IMR-90 (cell line): ENCODE data around the gene HLA-DRB1. TPM values are rescaled to one million over a fixed set of nuclear protein-coding genes. Genes with fewer than 3 reads are reported as not detected.

Experiments used
- ATAC-seq: fragments of 200-7000 bp; cut with Tn5 transposase; 2 replicates; pipeline ENCODE4 v1.9.1; 2020; ENCODE audit warnings: low read depth, mild to moderate bottlenecking, moderate library complexity
- BruUV-seq: library from RNA; stranded (reverse); fragments of 400-500 nt; replicated peaks from 2 replicates; lab custom pipeline; 2021; lab: Mats Ljungman, UMichigan
- CTCF ChIA-PET: fragments of 300-600 bp; formaldehyde crosslinking; extraction: SDS; loops from one replicate; lab custom pipeline; 2021; ENCODE audit warnings: antibody characterized with exemption; lab: Yijun Ruan, JAX
- POLR2A ChIA-PET: fragments of 300-600 bp; sonication (Branson Sonifier 250); formaldehyde crosslinking; loops from one replicate; lab custom pipeline; 2022; ENCODE audit warnings: antibody characterized with exemption; ENCODE audit not compliant: unreplicated experiment; lab: Charles Lee
- DNase-seq: peaks from one replicate; pipeline ENCODE4 v3.0.0; 2013
- H2AFZ ChIP-seq: replicated peaks from 2 replicates; pipeline ENCODE3; 2013; ENCODE audit warnings: low read length, mild to moderate bottlenecking; ENCODE audit not compliant: poor library complexity
- H2AK5ac ChIP-seq: 2 replicates; pipeline ENCODE4 v1.6.1; 2013; ENCODE audit warnings: low read depth, low read length, inconsistent platforms
- H2AK9ac ChIP-seq: replicated peaks from 2 replicates; pipeline ENCODE3; 2013; ENCODE audit warnings: mild to moderate bottlenecking, low read depth, low read length, moderate library complexity; ENCODE audit not compliant: poor library complexity
- H2BK120ac ChIP-seq: 2 replicates; pipeline ENCODE4 v1.6.1; 2013; ENCODE audit warnings: low read depth, low read length, inconsistent platforms
- H2BK15ac ChIP-seq: 3 replicates; pipeline ENCODE4 v1.6.1; 2013; ENCODE audit warnings: low read depth, low read length, inconsistent platforms
- H2BK20ac ChIP-seq: 2 replicates; pipeline ENCODE4 v1.6.1; 2013; ENCODE audit warnings: low read depth, mild to moderate bottlenecking, inconsistent platforms, low read length, moderate library complexity
- H2BK5ac ChIP-seq: 2 replicates; pipeline ENCODE4 v1.6.1; 2013; ENCODE audit warnings: mild to moderate bottlenecking, low read depth, low read length, inconsistent platforms; ENCODE audit not compliant: poor library complexity, severe bottlenecking
- H3K14ac ChIP-seq: replicated peaks from 2 replicates; pipeline ENCODE4 v1.6.1; 2013; ENCODE audit warnings: low read depth, low read length, inconsistent platforms
- H3K18ac ChIP-seq: 2 replicates; pipeline ENCODE4 v1.6.1; 2013; ENCODE audit warnings: low read depth, low read length, control low read depth
- H3K23ac ChIP-seq: 2 replicates; pipeline ENCODE4 v1.6.1; 2013; ENCODE audit warnings: low read depth, low read length, inconsistent platforms
- H3K27ac ChIP-seq: 2 replicates; pipeline ENCODE4 v1.5.1; 2013; ENCODE audit warnings: mild to moderate bottlenecking, control low read depth, low read length; ENCODE audit not compliant: insufficient read depth
- H3K27me3 ChIP-seq: 2 replicates; pipeline ENCODE4 v1.6.1; 2013; ENCODE audit warnings: low read length; ENCODE audit not compliant: control insufficient read depth, insufficient read depth
- H3K36me3 ChIP-seq: 2 replicates; pipeline ENCODE4 v1.6.1; 2013; ENCODE audit warnings: low read length, mixed read lengths; ENCODE audit not compliant: control insufficient read depth, insufficient read depth
- H3K4ac ChIP-seq: 2 replicates; pipeline ENCODE4 v1.6.1; 2013; ENCODE audit warnings: low read depth, low read length, inconsistent platforms
- H3K4me1 ChIP-seq: 2 replicates; pipeline ENCODE4 v1.6.1; 2013; ENCODE audit warnings: low read length, mixed read lengths; ENCODE audit not compliant: control insufficient read depth, insufficient read depth
- H3K4me2 ChIP-seq: 2 replicates; pipeline ENCODE4 v1.6.1; 2013; ENCODE audit warnings: low read depth, mild to moderate bottlenecking, control low read depth, low read length, moderate library complexity
- H3K4me3 ChIP-seq: 2 replicates; pipeline ENCODE4 v1.5.1; 2013; ENCODE audit warnings: low read depth, mild to moderate bottlenecking, control low read depth, low read length, moderate library complexity; ENCODE audit not compliant: insufficient read depth
- H3K56ac ChIP-seq: 2 replicates; pipeline ENCODE4 v1.6.1; 2013; ENCODE audit warnings: low read length, inconsistent platforms; ENCODE audit not compliant: insufficient read depth; ENCODE audit errors: extremely low read depth
- H3K79me1 ChIP-seq, 2 experiments: 2 replicates each; pipeline ENCODE4 v1.6.1; 2013; ENCODE audit warnings: low read length in 2 of 2, inconsistent platforms in 1 of 2, low read depth in 1 of 2
- H3K9ac ChIP-seq: 2 replicates; pipeline ENCODE4 v1.6.1; 2013; ENCODE audit warnings: low read depth, low read length, control low read depth
- H3K9me1 ChIP-seq: 2 replicates; pipeline ENCODE4 v1.6.1; 2013; ENCODE audit warnings: low read length, inconsistent platforms; ENCODE audit not compliant: insufficient read depth
- H3K9me3 ChIP-seq: 2 replicates; pipeline ENCODE4 v1.6.1; 2013; ENCODE audit warnings: low read length; ENCODE audit not compliant: control insufficient read depth, insufficient read depth
- H4K20me1 ChIP-seq: 2 replicates; pipeline ENCODE4 v1.6.1; 2013; ENCODE audit warnings: low read length, inconsistent platforms; ENCODE audit not compliant: insufficient read depth
- H4K5ac ChIP-seq: 2 replicates; pipeline ENCODE4 v1.6.1; 2013; ENCODE audit warnings: mild to moderate bottlenecking, low read depth, low read length, control low read depth
- H4K8ac ChIP-seq, 2 experiments: 2 replicates each; pipeline ENCODE4 v1.6.1; 2013; ENCODE audit warnings: low read depth in 2 of 2, low read length in 2 of 2, control low read depth in 1 of 2, inconsistent platforms in 1 of 2
- H4K91ac ChIP-seq: 2 replicates; pipeline ENCODE4 v1.6.1; 2013; ENCODE audit warnings: low read depth, low read length, inconsistent platforms; ENCODE audit not compliant: insufficient read depth
- BHLHE40 ChIP-seq: fragments of 150-350 bp; IDR thresholded peaks from 2 replicates; pipeline ENCODE4 v1.6.1; 2016; ENCODE audit warnings: mild to moderate bottlenecking, low read depth, low read length
- CEBPB ChIP-seq: IDR thresholded peaks from 2 replicates; pipeline ENCODE4 v1.6.1; 2012; ENCODE audit warnings: low read depth, low read length, improper control_type of control experiment
- CHD1 ChIP-seq: IDR thresholded peaks from 2 replicates; pipeline ENCODE4 v1.6.1; 2012; ENCODE audit warnings: low read depth, low read length, improper control_type of control experiment
- CTCF ChIP-seq: conservative IDR thresholded peaks from 2 replicates; pipeline ENCODE4 v1.5.1; 2012; ENCODE audit warnings: mild to moderate bottlenecking, low read depth, low read length, improper control_type of control experiment
- MAFK ChIP-seq: IDR thresholded peaks from 2 replicates; pipeline ENCODE4 v1.6.1; 2012; ENCODE audit warnings: low read depth, low read length, improper control_type of control experiment
- MAZ ChIP-seq: IDR thresholded peaks from 2 replicates; pipeline ENCODE4 v1.6.1; 2012; ENCODE audit warnings: low read depth, mild to moderate bottlenecking, low read length, improper control_type of control experiment, moderate library complexity, borderline replicate concordance
- MXI1 ChIP-seq: IDR thresholded peaks from 2 replicates; pipeline ENCODE4 v1.6.1; 2012; ENCODE audit warnings: low read depth, mild to moderate bottlenecking, low read length, moderate library complexity, borderline replicate concordance
- NFE2L2 ChIP-seq: fragments of 150-350 bp; IDR thresholded peaks from 2 replicates; pipeline ENCODE4 v1.6.1; 2016; ENCODE audit warnings: low read depth, mild to moderate bottlenecking, low read length
- RAD21 ChIP-seq: IDR thresholded peaks from 2 replicates; pipeline ENCODE4 v1.6.1; 2012; ENCODE audit warnings: low read length, improper control_type of control experiment
- RCOR1 ChIP-seq: IDR thresholded peaks from 2 replicates; pipeline ENCODE4 v1.6.1; 2012; ENCODE audit warnings: mild to moderate bottlenecking, low read length, improper control_type of control experiment; ENCODE audit not compliant: insufficient replicate concordance
- WGBS, 2 experiments: methylation state at CpG; one replicate each; pipeline versions ENCODE4 v1.1.5 to v1.1.7; 2013; ENCODE audit warnings: missing lambda C conversion rate in 2 of 2; ENCODE audit not compliant: insufficient read length in 1 of 2; ENCODE audit errors: extremely low coverage in 2 of 2; 5-methylcytosine and 5-hydroxymethylcytosine counted together
- dilution Hi-C: fragments of 300-500 bp; cut with HindIII; formaldehyde crosslinking; loops from one replicate; pipeline ENCODE4 v1.14.3; 2018; ENCODE audit warnings: low sequenced_read_pairs; ENCODE audit not compliant: unreplicated experiment
- in situ Hi-C: fragments of 300-500 bp; cut with MboI; formaldehyde crosslinking; loops from 3 replicates; pipeline ENCODE4 v1.14.3; 2019; ENCODE audit warnings: low sequenced_read_pairs, inconsistent platforms, mixed read lengths
- intact Hi-C: fragments of 100-400 bp; cut with micrococcal nuclease; formaldehyde crosslinking; loops from 2 replicates; pipeline ENCODE4 v1.10.0; 2022
- polyA plus RNA-seq, 3 experiments: library from polyadenylated mRNA; depleted of rRNA; stranded (reverse); fragments of >200 nt; gene quantifications; 2 replicates each; pipeline ENCODE4 v1.2.3, GENCODE V29; 2012; ENCODE audit warnings: low replicate concordance in 1 of 3
- total RNA-seq: library from RNA; depleted of rRNA; stranded (reverse); fragments of >200 nt; gene quantifications from 2 replicates; pipeline ENCODE4 v1.2.3, GENCODE V29; 2012

The HLA-DRB1 gene
- total and polyA plus RNA-seq, 2 of the 4 experiments (the other 2 are of a cell fraction), result not detected

GRCh38 chr6:32602383-32602782 lies 12.7 kb upstream of the HLA-DRB1 start:
- no TSS peak for BruUV-seq
- Histone ChIP-seq H4K8ac (no peak overlapping the region), H2BK120ac (no peak overlapping the region), H3K18ac (no peak overlapping the region), H4K20me1 (no peaks in the 10 kb centered on the region), H3K56ac (no peak overlapping the region), H2AK5ac (no peak overlapping the region), H3K23ac (no peak overlapping the region), H2AK9ac (no peak overlapping the region), H3K27me3 (no peaks in the 10 kb centered on the region), H2BK20ac (no peak overlapping the region), H3K4me3 (no peak overlapping the region), H3K79me1 (no peaks in the 10 kb centered on the region), H2BK5ac (no peak overlapping the region), H3K4ac (no peak overlapping the region), H4K91ac (no peak overlapping the region), H3K27ac (no peak overlapping the region), H3K9me3 (no peaks in the 10 kb centered on the region), H4K5ac (no peak overlapping the region), H3K4me2 (no peak overlapping the region), H3K9me1 (no peaks in the 10 kb centered on the region), H3K4me1 (no peaks in the 10 kb centered on the region), H3K14ac (no peak overlapping the region), H2BK15ac (no peak overlapping the region), H2AFZ (no peak overlapping the region), H3K36me3 (no peaks in the 10 kb centered on the region), H3K9ac (no peak overlapping the region)
- ChIA-PET CTCF (no interaction called here), POLR2A (no interaction called here)
- ATAC-seq, result no peak
- no peak for DNase-seq
- intact Hi-C loops, result no loop called here
- WGBS, 2 experiments, result 40% methylated on average over 2 of the region's 3 CpGs; no CpG with 5 or more reads in 1 of the 2 experiments
- dilution Hi-C loops, result no loop called here
- TF ChIP-seq NFE2L2, result no peak
- no peak for TF ChIP-seq MAFK
- no peak for TF ChIP-seq CTCF
- no peak for TF ChIP-seq CHD1
- no peak for TF ChIP-seq CEBPB
- TF ChIP-seq RAD21, result no peak
- no peak for TF ChIP-seq MXI1
- no peak for TF ChIP-seq BHLHE40
- TF ChIP-seq RCOR1, result no peak
- TF ChIP-seq MAZ, result no peak
- in situ Hi-C loops, result no loop called here
